ENCODE results near the gene MDK. TPM values are rescaled to one million over a fixed set of nuclear protein-coding genes. Genes with fewer than 3 reads are reported as not detected.

Gene MDK
- total and polyA plus RNA-seq, 2 of the 4 experiments (the other 2 are of a cell fraction): 25.8 to 377 TPM

DNA sequence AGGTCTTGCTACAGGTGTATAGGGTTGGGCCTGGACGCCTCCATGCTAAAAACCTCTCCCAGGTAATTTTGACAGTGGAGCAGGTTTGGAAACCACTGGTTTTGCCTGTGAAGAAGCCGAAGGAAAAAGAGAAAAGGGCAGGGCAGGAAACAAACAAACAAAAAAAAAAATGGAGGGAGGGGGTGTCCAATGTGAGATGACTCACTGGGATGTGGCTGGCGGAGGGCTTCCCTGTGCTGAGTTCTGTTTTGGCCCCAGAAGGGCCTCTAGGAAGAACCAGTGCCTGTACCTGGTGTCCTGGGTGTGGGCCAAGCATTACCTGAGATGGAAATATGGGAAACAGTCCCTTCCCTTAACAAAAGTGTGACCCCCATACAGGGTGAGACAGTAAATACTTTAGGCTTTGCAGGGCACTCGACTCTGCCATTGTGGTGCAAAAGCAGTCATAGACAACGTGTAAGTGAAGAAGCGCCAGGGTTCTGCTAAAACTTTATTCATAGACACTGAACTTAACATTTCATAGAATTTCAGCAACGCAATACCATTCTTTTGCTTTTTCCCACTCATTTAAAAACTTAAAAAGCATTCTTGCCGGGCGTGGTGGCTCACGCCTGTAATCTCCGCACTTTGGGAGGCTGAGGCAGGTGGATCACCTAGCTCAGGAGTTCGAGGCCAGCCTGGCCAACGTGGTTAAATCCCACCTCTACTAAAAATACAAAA is 43.7 kb upstream of the MDK start:
- ChIA-PET CTCF (interaction anchor here (0.7 kb wide), 1 partner anchor 1154 kb away, joined by 4 read pairs; no protein-coding TSS in a partner anchor), POLR2A (ENCODE audit: unreplicated experiment) (interaction anchor here (0.6 kb wide), 1 partner anchor 18 kb away, joined by 5 read pairs; no protein-coding TSS in a partner anchor)
- in situ Hi-C loops (cut with MboI; ENCODE audit: low sequenced_read_pairs): no loop called here
- Histone ChIP-seq H2AFZ (replicated peaks; ENCODE audit: low read length, poor library complexity) (no peak overlapping the region), H3K4me1 (ENCODE audit: control insufficient read depth, insufficient read depth, low read length) (peaks cover 8% of the 10 kb centered on the region), H4K20me1 (ENCODE audit: insufficient read depth, low read length) (no peaks in the 10 kb centered on the region), H3K4ac (ENCODE audit: low read depth, low read length) (no peak overlapping the region), H3K18ac (ENCODE audit: low read depth, low read length) (no peak overlapping the region), H3K9me1 (ENCODE audit: insufficient read depth, low read length) (peaks cover 3% of the 10 kb centered on the region), H3K9me3 (ENCODE audit: control insufficient read depth, insufficient read depth, low read length) (no peaks in the 10 kb centered on the region), H3K14ac (replicated peaks; ENCODE audit: low read depth, low read length) (no peak overlapping the region), H4K5ac (ENCODE audit: low read depth, low read length) (no peak overlapping the region), H3K27me3 (ENCODE audit: control insufficient read depth, insufficient read depth, low read length) (peaks cover 29% of the 10 kb centered on the region), H3K27ac (ENCODE audit: insufficient read depth, low read length) (no peak overlapping the region), H3K23ac (ENCODE audit: low read depth, low read length) (no peak overlapping the region), H2BK20ac (ENCODE audit: low read depth, low read length) (no peak overlapping the region), H4K91ac (ENCODE audit: insufficient read depth, low read depth, low read length) (no peak overlapping the region), H3K36me3 (ENCODE audit: control insufficient read depth, insufficient read depth, low read length) (no peaks in the 10 kb centered on the region), H2AK9ac (replicated peaks; ENCODE audit: low read depth, low read length, poor library complexity) (no peak overlapping the region), H3K9ac (ENCODE audit: low read depth, low read length) (no peak overlapping the region), H2BK120ac (ENCODE audit: low read depth, low read length) (no peak overlapping the region), H2BK5ac (ENCODE audit: low read depth, low read length, poor library complexity, severe bottlenecking) (no peak overlapping the region), H4K8ac (ENCODE audit: low read depth in 2 of 2, low read length in 2 of 2) (no peak overlapping the region), H3K79me1 (ENCODE audit: low read depth in 1 of 2, low read length in 2 of 2) (no peaks in the 10 kb centered on the region), H3K56ac (ENCODE audit: extremely low read depth, insufficient read depth, low read length) (no peak overlapping the region), H3K4me2 (ENCODE audit: low read depth, low read length) (no peak overlapping the region), H2AK5ac (ENCODE audit: low read depth, low read length) (no peak overlapping the region), H2BK15ac (ENCODE audit: low read depth, low read length) (no peak overlapping the region), H3K4me3 (ENCODE audit: insufficient read depth, low read depth, low read length) (no peak overlapping the region)
- no TSS peak for BruUV-seq (replicated peaks)
- WGBS, 2 experiments (ENCODE audit: extremely low coverage in 2 of 2, insufficient read length in 1 of 2): no CpG with 5 or more reads among the region's 13 CpGs
- intact Hi-C loops (cut with micrococcal nuclease): no loop called here
- TF ChIP-seq, protein P1, sequence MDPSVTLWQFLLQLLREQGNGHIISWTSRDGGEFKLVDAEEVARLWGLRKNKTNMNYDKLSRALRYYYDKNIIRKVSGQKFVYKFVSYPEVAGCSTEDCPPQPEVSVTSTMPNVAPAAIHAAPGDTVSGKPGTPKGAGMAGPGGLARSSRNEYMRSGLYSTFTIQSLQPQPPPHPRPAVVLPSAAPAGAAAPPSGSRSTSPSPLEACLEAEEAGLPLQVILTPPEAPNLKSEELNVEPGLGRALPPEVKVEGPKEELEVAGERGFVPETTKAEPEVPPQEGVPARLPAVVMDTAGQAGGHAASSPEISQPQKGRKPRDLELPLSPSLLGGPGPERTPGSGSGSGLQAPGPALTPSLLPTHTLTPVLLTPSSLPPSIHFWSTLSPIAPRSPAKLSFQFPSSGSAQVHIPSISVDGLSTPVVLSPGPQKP (IDR thresholded peaks at IDR 0.05; ENCODE audit: borderline replicate concordance, low read depth, low read length): no peak
- TF ChIP-seq MAZ (IDR thresholded peaks at IDR 0.05; ENCODE audit: borderline replicate concordance, low read depth, low read length) (no peak), CEBPB (IDR thresholded peaks at IDR 0.05; ENCODE audit: low read depth, low read length) (no peak), RCOR1 (IDR thresholded peaks at IDR 0.05; ENCODE audit: insufficient replicate concordance, low read length) (no peak), CHD1 (IDR thresholded peaks at IDR 0.05; ENCODE audit: low read depth, low read length) (no peak), FOS (IDR thresholded peaks at IDR 0.05; ENCODE audit: low read depth, low read length) (no peak), MXI1 (IDR thresholded peaks at IDR 0.05; ENCODE audit: borderline replicate concordance, low read depth, low read length) (no peak), POLR2A (IDR thresholded peaks at IDR 0.05; ENCODE audit: low read depth, low read length) (no peak), MAFK (IDR thresholded peaks at IDR 0.05; ENCODE audit: low read depth, low read length) (no peak), RFX5 (IDR thresholded peaks at IDR 0.05; ENCODE audit: low read depth, low read length) (no peak), NFE2L2 (IDR thresholded peaks at IDR 0.05; ENCODE audit: low read depth, low read length) (no peak), BHLHE40 (IDR thresholded peaks at IDR 0.05; ENCODE audit: low read depth, low read length) (no peak), SMC3 (IDR thresholded peaks at IDR 0.05; ENCODE audit: low read depth, low read length) (no peak), RAD21 (IDR thresholded peaks at IDR 0.05; ENCODE audit: low read length) (no peak)
- TF ChIP-seq, protein P2, sequence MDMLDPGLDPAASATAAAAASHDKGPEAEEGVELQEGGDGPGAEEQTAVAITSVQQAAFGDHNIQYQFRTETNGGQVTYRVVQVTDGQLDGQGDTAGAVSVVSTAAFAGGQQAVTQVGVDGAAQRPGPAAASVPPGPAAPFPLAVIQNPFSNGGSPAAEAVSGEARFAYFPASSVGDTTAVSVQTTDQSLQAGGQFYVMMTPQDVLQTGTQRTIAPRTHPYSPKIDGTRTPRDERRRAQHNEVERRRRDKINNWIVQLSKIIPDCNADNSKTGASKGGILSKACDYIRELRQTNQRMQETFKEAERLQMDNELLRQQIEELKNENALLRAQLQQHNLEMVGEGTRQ (IDR thresholded peaks at IDR 0.05; ENCODE audit: low read depth, low read length): no peak
- TF ChIP-seq, protein P3, sequence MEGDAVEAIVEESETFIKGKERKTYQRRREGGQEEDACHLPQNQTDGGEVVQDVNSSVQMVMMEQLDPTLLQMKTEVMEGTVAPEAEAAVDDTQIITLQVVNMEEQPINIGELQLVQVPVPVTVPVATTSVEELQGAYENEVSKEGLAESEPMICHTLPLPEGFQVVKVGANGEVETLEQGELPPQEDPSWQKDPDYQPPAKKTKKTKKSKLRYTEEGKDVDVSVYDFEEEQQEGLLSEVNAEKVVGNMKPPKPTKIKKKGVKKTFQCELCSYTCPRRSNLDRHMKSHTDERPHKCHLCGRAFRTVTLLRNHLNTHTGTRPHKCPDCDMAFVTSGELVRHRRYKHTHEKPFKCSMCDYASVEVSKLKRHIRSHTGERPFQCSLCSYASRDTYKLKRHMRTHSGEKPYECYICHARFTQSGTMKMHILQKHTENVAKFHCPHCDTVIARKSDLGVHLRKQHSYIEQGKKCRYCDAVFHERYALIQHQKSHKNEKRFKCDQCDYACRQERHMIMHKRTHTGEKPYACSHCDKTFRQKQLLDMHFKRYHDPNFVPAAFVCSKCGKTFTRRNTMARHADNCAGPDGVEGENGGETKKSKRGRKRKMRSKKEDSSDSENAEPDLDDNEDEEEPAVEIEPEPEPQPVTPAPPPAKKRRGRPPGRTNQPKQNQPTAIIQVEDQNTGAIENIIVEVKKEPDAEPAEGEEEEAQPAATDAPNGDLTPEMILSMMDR (conservative IDR thresholded peaks at IDR 0.05; ENCODE audit: low read depth, low read length): no peak
- DNase-seq: no peak
- dilution Hi-C loops (cut with HindIII; ENCODE audit: low sequenced_read_pairs, unreplicated experiment): no loop called here
- ATAC-seq (ENCODE audit: low read depth): no peak

Measured in IMR-90 (cell line).